Loucy (cell line): ENCODE data around the gene CFAP119.

Experiments
- CTCF ChIP-seq: fragments of 200-600 bp; sonication (generic); conservative IDR thresholded peaks from 2 replicates; pipeline ENCODE4 v1.5.1; 2014; ENCODE audit warnings: mild to moderate bottlenecking, antibody characterized with exemption, low read length
- EZH2phosphoT487 ChIP-seq: fragments of 200-600 bp; IDR thresholded peaks from 2 replicates; pipeline ENCODE4 v1.6.1; 2018; ENCODE audit warnings: antibody characterized with exemption, mild to moderate bottlenecking, moderate library complexity, borderline replicate concordance

- TF ChIP-seq CTCF (no peak), EZH2phosphoT487 (no peak)
Observed at GRCh38 chr16:30744183-30744582, 17.7 kb downstream of the CFAP119 start.
